Fibroblast of skin of left biceps (primary cell): ENCODE data around the gene SLC36A1.
A peak's percentile ranks its signal among the peaks of the same experiment; 100 is the strongest.

ENCODE experiments used
- DNase-seq, 2 experiments: peaks; one replicate each; pipeline ENCODE4 v3.0.0-alpha.2; 2013; ENCODE audit warnings: low read depth in 2 of 2

Gene SLC36A1

DNA sequence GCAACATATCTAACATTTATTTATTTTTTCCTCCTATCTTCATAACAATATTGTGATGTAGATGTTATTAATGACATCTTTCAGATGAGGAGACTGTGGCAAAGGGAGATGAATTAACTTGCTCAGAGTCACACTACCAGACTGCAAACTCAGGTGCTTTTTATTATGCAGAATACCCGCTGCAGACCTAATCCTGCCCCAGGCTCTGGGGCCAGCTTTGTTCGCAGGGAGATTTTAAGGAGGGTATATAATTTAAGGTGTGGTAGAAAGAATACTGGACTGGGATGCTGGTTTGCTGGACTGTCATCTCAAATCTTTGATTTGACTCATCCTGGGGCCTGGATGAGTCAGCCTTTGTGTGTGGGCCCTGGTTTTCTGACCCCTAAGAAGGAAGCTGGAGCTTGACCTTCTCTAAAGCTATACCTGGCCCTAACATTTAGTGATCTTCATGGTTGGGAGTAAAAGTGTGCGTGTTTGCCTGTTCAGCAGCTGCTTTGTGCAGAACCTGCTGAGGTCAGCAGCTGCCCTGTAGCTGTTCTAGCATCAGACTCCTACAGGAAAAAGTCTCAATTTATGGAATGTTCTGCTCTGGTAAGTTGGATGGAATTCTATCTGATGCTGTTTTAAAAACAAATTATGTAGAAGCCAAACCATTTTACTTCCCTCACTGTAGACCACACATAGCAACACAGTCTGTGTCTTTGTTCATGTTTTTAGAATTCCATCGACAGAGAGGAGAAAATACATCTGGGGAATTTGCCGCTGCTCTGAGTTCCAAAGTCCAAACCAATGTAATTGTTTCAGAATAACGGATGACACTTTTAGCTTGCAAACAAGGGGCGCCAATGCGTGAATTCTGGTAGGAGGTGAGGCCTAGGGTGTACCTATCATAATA is 4.5 kb downstream of the SLC36A1 start:
- no peak for DNase-seq

DNA sequence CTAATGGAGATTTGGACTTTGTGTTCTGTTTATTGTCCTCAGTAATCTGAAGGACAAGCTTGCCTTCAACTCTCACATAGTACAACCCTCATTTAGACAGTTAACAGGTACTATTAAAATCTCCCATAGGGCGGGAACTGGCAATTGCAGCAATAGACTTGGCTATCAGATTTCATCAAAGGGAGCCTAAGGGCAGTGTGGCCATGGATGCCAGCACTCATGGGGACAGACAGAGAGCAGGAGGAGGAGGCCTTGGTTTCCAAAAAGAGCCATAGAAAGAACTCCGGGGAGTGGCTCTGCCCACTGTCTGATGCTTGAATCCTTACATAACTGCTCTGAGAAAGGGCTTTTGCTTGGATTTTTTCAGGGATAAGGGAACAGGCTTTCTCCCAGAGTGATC is 6.8 kb downstream of the SLC36A1 start:
- no peak for DNase-seq

DNA sequence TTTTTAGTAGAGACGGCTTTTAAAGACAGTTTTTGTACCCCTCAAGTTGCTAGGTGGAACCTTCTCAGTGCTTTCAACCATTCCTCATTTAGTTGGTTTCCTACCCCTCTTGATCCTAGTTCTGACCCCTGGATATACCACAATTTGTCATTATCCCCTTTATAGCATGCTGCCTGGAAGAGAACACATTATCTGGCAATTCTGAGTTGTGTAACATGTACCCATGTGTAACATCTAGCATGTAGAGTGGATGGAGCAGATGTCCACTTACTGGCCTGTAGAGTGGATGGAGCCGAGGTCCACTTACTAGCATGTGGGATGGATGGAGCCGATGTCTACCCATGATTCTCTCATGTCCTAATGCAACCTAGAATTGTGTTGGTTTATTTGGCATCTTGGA is 7.5 kb downstream of the SLC36A1 start:
- no peak for DNase-seq

DNA sequence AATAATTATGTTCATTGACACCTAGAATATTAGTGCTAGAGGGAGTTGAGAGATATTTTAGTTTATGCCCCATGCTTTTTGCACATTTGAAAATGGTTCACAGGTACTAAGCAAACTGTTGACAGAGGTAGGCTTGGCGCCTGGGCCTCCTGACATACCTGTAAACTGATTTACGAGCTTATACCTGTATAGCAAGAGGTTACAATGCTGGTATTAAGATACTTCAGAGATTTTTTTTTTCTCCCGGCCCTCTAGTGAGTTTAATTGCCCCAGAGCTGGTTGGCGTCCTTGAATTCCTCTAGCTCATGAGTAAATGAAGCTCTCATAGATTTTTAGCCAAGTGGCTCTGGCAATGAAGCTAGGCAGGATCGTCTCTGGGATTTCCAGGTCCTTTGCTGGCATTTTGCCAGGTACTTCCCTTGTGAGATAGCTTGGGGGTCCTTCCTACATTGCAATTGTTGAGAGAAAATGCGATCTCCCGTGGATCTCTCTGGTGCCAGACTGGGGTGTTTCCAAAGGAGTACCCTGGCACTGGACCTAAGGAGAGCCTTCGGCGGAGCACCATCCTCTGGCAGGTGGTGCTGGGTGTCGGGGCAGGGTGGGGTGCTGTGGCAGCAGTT is 9.0 kb downstream of the SLC36A1 start:
- no peak for DNase-seq

DNA sequence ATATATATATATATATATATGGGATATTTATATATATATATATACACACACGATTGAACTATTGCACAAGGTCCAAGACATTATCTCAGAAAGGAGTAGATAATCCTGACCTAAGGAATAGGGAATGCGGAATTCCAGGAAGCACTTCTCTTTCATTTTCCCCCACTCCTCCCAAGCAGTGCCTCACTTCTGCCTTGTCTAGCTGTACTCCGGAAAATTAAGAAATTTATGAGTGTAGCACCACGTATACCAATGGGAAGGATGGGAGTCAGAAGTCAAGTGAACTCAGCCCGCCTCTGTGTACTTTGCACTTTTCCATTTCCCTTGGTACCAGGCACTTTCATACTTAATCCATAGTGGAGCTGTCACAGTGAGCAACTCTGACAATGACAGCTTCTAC is 10.9 kb downstream of the SLC36A1 start:
- no peak for DNase-seq

DNA sequence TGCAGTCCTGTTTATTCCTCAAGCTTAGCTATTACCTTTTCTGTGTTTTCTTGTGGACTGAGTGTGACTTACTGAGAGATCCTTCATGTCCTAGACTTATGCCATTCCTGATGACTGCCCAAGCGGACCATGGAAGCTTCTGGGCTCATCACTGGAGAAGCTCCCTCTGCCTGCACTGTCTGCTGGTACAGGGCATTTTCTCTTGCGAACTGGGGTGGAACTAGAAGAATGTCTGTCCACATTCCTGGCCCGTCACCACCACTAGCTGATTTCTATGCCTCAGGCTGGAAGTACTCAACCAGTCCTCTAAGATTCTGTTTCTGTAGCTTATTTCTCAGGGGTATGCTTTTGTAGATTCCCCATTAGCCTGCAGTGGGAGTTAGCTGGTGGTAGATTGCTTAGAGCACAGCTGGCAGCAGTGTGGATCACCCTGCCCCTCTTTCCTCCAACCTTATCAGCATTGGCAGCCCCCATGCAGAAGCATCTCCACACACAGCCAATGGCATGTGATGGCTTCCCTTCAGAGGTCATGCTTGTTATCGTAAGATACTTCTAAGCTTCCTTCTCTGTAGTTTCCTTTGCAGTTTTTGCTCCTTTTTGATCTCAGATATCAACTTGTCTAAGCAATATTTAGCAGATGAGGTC is 12.4 kb downstream of the SLC36A1 start:
- DNase-seq, result no peak

DNA sequence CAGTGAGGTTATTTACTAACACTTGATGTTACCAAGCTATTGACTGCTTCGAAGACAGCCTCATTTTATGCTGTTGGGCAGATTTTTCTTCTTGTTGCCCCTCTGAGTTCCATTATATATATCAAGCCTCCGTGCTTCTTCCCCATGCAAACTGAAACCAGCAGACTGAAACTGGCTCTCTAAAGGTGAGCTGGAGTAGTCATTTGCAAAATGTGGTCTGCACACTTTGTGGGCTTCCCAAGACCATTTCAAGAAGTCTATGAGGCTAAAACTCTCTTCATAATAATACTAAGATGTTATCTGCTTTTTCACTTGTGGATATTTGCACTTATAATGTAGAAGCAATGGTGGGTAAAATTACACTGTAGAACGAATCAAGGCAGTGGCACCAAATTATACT is 13.9 kb downstream of the SLC36A1 start:
- no peak for DNase-seq

DNA sequence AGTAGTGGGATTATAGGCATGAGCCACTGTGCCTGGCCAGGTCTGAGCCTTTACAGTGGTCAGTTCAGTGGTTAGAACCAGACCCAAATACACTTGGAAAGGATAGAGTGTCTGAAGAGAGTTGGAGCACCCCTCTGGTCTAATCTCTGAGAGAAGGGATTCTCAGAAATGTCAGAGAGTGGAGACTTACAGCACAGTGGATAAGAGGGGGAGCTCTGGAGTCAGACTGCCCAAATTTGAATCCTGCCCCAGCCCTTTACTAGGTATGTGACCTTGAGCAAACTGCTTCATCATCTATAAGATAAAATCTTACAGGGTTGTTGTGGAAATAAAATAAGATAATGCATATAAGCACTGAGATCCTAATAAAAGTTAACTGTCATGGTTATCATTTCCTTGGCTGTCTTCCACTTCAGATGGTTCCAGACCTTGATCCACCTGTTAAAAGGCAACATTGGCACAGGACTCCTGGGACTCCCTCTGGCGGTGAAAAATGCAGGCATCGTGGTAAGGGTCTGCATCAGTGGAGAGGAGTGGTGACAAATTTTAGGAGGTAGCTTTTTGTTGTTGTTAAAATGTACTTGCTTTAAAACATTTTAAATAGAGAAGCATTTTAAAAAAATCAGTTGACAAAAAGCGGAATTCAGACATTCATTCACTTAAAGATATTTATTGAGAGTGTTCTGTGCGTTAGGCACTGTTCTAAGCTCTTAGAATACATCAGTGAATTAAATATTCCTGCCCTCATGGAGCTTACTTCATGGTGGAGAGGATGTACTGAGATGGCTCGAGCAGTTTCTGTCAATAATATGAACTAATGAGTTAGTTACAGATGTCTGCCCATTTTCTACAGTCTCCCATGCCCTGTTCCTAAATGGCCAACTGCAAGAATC is 16.0 kb downstream of the SLC36A1 start:
- DNase-seq, result no peak

DNA sequence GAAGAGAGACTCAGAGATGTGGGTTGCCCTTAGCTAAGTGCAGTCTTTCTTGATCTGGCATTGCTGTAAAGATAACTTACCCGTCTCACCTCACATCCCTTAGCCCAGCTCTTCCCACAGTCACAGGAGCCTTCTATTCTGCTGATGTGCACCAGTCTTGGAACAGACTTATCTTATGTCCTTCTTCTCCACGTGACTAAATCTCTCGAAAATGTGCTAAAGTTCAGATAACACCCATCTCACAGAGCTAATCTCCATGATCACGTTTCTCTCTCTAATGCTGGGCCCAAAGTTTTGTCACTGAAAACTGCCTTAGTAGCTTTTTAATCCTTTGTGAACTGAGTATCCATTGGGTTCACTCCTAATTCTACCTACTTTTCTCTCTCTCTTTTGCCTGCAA is 16.7 kb downstream of the SLC36A1 start:
- DNase-seq, result no peak

DNA sequence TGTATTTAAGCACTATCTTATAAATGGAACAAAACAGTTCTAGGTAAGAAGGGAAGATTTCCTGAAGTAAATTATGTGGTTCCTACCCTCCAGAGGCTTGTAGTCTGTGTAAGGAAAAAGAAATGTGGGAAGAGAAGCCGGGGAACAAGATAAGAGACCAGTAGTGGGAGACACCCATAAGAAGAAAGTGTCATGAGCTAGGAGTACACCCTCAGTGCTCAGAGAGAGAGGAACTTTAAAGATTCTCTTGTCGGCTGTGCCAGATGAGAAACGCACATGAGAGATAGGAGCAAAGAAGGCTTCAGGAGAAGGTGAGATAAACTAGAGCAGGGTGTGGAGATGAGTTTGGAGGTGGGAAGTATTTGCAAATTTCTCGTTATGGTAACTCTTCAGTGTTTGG is 18.1 kb downstream of the SLC36A1 start:
- no peak for DNase-seq

DNA sequence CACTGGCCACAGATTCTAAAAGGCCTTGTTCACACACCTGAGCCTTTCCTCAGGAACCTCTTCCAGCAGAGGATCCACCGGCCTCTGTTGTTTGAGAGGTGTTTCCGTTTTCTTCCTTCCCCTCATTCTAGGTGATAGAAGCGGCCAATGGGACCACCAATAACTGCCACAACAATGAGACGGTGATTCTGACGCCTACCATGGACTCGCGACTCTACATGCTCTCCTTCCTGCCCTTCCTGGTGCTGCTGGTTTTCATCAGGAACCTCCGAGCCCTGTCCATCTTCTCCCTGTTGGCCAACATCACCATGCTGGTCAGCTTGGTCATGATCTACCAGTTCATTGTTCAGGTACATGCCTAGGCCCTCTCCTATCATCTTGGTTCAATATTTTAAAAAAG is 20.2 kb downstream of the SLC36A1 start:
- no peak for DNase-seq

DNA sequence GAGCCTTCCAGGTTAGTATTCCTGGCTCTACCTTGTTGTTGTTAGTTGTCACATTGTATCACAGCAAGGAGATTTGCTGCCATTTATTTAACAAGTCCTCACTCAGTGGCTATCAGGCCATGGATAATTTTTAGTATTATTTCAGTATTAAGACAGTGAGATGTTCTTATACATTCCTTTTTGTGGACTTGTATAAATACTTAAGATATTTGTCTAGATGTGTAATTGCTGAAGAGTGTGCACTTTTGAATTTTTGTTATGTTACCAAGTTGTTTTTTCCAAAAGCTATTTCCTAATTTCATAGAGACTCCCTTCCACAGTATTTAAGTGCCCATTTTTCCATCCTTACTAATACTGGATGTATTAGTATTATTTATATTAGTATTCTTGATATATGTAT is 22.0 kb downstream of the SLC36A1 start:
- no peak for DNase-seq

DNA sequence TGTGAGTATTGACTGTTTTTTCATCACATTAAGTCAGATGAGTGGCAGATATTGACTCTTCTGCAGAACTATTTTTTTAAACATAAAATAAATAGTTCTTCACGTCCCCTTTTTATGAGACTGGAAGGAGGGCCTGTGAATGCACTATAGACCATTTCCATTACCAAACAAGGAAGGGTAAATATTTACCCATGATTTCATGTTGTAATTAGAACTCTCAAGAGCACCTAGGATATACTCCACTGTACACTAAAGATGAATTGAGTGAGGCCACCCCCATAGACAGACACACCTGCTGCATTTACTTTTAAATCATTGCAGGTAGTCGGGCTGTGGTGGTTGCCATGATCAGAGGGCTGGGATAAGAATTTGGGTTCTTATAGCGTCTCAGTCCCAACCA is 22.6 kb downstream of the SLC36A1 start:
- no peak for DNase-seq

DNA sequence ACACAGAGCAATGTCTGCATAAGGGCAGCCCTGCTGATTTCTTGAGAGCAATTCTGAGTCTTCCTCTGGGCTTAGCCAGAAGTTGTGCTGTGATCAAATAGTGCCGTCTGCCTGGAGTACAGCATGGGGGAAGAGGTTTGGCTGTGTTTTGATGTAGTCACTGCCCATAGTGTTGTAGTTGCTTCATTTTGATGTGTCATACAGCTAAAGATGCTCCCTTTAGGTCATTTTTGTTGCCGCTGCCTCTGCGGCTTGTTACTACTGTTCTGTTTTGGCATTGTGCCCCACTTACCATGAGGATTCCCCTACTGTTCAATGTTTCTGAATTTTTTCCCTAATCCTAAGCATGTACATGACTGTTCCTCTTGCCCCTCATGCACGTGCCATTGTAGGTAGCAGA is 23.0 kb downstream of the SLC36A1 start:
- no peak for DNase-seq

DNA sequence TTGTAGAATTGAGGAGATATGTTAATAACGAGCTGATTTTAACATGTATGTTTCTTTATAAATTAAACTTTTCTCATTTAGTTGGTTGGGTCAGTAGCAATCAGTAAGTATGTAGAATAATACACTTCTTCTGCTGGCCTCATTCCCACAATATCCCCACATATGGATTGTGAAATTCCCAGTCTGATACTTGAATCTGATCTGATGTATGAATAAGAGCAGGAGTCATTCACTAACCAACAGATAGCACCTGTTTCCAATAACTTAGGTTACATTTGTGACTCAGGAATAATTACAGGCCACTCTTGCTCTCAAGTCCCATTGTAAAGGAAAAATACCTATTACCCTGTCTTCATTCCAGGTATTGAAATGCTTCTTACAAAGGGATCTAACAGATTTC is 23.9 kb downstream of the SLC36A1 start:
- peak in 1 of 2 experiments; percentile 33 for DNase-seq

DNA sequence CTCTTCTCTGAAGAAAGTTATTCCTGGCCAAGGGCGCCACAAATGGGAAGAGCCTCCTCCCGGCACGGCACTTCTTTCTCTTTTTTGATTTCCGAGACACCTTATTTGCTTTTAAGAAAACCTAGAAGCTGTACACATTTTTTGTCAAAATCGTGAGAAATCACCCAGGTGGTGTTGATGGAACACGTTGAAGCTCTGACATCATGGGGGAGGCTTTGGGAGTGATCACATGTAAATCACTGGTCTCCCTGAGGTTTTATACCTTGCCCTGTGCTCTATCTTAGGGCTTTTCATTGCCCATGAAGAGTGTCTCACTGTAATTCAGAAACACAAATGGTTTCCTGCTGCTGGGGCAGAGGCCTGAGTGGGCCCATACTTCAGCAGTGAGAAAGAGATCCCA is 27.4 kb downstream of the SLC36A1 start:
- DNase-seq, result no peak

DNA sequence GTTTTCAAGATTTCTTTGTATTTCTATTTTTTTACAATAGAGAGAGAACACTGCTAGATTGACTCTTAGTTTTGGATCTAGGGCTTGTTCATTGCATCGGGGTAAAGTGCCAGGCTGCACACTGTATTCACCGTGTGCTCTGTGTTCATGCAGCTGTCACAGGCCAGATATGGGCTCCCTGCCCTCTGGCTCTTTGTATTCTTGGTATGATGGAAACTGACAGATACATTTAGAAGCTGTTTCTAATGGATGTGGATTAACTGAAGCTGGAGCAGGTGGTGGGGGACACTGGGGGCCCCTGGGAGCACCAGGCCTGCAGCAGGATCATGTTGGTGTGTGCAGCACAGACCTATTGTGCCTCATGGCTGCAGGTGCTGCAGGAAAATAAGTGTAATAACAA is 28.0 kb downstream of the SLC36A1 start:
- DNase-seq, result no peak

DNA sequence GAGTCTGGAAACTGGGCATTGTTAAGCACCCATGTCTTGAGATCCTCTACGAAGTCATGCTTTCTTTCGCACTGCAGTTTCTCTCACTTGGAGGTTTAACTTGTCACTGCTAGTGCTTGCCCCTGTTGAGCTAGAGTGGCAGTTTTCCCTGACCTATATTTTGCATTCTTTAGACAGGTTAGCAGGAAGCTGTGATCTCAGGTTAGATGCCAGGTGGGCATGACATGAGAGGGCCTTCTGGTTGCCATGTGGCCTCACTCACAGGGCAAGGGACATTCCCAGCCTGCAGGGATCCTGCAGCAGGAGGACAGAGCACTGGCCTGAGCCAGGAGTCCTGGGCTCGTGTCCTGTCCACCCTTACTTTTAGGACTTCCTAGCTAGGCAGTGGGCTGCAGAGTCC is 28.6 kb downstream of the SLC36A1 start:
- no peak for DNase-seq

DNA sequence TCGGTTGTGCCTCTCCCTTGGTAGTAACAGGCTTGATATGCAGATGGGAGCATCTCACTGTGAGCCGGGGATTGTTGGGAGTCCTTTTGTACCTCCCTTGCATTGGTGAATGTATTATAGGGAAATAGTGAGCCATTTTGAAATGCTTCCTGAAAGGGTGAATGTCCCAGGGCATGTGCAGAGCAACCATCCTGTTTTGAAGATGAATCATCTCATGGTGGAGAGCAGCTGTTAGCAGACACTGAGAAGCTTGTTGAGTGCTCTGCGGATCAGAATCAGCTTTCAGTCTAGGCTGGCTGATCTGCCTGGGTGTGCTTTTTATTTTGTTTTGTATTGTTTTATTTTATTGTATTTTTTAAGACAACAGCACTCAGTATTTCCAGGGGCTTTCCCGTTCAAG is 29.7 kb downstream of the SLC36A1 start:
- DNase-seq, result no peak

DNA sequence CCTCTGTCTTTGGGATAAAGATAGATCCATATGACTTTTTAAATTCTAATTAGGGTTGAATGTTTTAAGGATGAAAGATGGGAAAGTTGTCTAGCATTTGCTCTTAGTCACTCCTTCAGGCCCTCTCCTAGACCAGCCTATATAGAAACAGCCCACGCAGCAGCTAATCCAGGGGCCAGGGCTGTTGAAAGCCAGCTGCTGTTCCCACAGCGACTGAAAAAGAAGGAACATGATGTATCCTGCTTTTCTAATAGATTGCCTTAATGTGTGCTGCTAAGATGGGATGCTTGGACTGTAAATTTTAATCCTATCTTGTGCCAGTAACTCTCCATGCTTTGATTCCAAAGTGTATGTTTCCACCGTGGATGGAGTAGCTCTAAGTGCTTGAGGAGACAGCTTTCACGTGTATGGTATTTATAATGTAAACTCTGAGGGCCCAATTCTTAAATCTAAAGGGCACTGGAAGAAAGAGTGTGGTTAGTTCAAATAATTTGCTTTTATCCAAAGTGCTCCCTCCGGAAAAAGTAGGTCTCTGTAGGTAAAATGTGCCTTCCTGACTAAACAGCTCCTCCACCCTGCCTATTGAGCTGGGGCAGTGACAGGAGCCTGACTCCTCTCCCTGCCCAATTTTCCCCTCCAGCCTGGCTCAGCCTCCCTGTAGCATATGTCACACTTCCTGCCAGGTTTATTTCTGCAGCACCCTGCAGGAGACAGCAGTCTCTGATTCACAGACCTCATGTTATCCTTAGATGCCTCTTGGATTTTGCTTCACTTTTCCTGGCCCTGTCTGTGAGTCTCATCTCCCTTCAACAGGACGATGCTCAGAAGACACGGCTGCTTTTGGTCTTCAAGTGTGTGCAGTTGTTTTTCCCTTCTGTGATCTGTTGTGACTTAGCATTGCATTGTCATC is 33.2 kb downstream of the SLC36A1 start:
- no peak for DNase-seq

DNA sequence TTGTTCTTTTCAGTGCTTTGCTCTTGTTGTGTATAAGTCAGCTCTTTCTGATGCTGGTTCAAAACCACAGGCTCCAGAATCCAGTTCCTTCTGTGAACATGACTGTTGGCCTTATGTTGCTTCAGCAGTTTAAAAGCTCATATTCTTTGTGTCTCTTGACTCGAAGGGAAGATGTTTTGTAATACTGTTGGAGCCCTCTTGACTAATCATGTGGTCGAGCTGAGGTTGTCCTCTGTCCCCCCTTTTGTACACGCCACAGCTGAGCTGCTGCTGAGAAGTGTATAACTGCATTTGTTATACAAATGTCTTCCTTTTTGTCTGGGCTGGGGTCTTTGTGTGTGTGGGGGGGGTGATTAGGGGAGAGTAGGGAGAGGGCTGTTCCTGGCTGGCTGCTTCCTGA is 35.8 kb downstream of the SLC36A1 start:
- no peak for DNase-seq
